ENCODE results near the gene EWSR1. TPM values are rescaled to one million over a fixed set of nuclear protein-coding genes. Genes with fewer than 3 reads are reported as not detected.

Gene EWSR1
- total and polyA plus RNA-seq, 2 experiments from 2014 or later = 391 to 427 TPM

DNA sequence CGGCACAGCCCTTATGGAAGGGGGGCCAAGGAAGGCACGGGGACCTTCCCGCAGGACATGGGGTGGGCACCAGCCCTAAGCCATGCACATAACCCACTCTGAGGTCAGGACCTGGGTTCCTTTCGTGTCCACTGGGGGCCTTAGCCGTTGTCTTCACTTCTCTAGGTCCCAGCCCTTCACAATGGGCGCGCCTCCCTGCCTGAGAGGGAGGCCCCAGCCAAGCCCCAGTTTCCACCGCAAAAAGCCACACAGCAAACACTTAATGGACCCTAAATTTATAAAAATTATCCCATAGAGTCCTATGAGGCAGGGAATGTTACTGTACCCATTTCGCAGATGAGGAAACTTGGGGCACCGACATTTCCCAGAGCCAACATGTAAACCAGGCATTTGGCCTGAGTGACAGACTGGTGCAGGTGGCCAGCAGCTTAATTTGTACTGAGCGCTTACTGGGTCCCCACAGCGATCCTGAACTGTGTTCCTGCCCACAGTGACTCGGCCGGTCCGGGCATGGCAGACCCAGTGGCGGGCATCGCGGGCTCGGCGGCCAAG is 39.6 kb downstream of the EWSR1 start (continued):
- TF ChIP-seq, protein P1, sequence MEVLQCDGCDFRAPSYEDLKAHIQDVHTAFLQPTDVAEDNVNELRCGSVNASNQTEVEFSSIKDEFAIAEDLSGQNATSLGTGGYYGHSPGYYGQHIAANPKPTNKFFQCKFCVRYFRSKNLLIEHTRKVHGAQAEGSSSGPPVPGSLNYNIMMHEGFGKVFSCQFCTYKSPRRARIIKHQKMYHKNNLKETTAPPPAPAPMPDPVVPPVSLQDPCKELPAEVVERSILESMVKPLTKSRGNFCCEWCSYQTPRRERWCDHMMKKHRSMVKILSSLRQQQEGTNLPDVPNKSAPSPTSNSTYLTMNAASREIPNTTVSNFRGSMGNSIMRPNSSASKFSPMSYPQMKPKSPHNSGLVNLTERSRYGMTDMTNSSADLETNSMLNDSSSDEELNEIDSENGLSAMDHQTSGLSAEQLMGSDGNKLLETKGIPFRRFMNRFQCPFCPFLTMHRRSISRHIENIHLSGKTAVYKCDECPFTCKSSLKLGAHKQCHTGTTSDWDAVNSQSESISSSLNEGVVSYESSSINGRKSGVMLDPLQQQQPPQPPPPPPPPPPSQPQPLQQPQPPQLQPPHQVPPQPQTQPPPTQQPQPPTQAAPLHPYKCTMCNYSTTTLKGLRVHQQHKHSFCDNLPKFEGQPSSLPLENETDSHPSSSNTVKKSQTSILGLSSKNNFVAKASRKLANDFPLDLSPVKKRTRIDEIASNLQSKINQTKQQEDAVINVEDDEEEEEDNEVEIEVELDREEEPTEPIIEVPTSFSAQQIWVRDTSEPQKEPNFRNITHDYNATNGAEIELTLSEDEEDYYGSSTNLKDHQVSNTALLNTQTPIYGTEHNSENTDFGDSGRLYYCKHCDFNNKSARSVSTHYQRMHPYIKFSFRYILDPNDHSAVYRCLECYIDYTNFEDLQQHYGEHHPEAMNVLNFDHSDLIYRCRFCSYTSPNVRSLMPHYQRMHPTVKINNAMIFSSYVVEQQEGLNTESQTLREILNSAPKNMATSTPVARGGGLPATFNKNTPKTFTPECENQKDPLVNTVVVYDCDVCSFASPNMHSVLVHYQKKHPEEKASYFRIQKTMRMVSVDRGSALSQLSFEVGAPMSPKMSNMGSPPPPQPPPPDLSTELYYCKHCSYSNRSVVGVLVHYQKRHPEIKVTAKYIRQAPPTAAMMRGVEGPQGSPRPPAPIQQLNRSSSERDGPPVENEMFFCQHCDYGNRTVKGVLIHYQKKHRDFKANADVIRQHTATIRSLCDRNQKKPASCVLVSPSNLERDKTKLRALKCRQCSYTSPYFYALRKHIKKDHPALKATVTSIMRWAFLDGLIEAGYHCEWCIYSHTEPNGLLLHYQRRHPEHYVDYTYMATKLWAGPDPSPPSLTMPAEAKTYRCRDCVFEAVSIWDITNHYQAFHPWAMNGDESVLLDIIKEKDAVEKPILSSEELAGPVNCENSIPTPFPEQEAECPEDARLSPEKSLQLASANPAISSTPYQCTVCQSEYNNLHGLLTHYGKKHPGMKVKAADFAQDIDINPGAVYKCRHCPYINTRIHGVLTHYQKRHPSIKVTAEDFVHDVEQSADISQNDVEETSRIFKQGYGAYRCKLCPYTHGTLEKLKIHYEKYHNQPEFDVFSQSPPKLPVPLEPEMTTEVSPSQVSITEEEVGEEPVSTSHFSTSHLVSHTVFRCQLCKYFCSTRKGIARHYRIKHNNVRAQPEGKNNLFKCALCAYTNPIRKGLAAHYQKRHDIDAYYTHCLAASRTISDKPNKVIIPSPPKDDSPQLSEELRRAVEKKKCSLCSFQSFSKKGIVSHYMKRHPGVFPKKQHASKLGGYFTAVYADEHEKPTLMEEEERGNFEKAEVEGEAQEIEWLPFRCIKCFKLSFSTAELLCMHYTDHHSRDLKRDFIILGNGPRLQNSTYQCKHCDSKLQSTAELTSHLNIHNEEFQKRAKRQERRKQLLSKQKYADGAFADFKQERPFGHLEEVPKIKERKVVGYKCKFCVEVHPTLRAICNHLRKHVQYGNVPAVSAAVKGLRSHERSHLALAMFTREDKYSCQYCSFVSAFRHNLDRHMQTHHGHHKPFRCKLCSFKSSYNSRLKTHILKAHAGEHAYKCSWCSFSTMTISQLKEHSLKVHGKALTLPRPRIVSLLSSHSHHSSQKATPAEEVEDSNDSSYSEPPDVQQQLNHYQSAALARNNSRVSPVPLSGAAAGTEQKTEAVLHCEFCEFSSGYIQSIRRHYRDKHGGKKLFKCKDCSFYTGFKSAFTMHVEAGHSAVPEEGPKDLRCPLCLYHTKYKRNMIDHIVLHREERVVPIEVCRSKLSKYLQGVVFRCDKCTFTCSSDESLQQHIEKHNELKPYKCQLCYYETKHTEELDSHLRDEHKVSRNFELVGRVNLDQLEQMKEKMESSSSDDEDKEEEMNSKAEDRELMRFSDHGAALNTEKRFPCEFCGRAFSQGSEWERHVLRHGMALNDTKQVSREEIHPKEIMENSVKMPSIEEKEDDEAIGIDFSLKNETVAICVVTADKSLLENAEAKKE (CRISPR knock-in tag; IDR thresholded peaks at IDR 0.05) = no peak

DNA sequence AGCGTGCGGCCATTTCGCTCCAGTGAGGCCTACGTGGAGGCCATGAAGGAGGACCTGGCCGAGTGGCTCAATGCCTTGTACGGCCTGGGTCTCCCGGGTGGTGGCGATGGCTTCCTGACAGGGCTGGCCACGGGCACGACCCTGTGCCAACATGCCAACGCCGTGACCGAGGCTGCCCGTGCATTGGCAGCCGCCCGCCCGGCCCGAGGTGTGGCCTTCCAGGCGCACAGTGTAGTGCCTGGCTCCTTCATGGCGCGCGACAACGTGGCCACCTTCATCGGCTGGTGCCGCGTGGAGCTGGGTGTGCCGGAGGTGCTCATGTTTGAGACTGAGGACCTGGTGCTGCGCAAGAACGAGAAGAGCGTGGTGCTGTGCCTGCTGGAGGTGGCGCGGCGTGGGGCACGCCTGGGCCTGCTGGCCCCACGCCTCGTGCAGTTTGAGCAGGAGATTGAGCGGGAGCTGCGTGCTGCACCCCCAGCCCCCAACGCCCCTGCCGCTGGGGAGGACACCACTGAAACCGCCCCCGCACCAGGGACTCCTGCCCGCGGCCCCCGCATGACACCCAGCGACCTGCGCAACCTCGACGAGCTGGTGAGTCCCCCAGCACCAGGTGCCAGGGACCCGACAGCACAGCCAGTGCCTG is 40.2 kb downstream of the EWSR1 start:
- Mint-ChIP-seq H3K9me3 (peaks cover under 1% of the 10 kb centered on the region; the same call in 1 of the 3 replicates), H3K4me3 (no peak overlapping the region; the same call in 2 of the 3 replicates), H3K27ac (no peak overlapping the region), H3K36me3 (ENCODE audit: low read depth) (peaks cover 2% of the 10 kb centered on the region; the same call in 1 of the 3 replicates), H3K4me1 (peaks cover 33% of the 10 kb centered on the region), H3K27me3 (ENCODE audit: insufficient read depth, low read depth, poor library complexity) (peaks cover 19% of the 10 kb centered on the region)
- DNase-seq (ENCODE audit: low spot score) = no peak
- H3K27ac ChIP-seq (ENCODE audit: low read depth) = no peak overlapping the region
- H4K20me1 ChIP-seq (replicated peaks; ENCODE audit: insufficient read depth) = no peaks in the 10 kb centered on the region
- no peak overlapping the region; the same call in 1 of the 2 replicates for H3K4me3 ChIP-seq
- ATAC-seq = no peak
- no peaks in the 10 kb centered on the region for H3K79me2 ChIP-seq (replicated peaks; ENCODE audit: insufficient read depth)
- peaks cover 7% of the 10 kb centered on the region for H3K27me3 ChIP-seq (ENCODE audit: insufficient read depth)
- H2AFZ ChIP-seq = no peak overlapping the region
- no peaks in the 10 kb centered on the region for H3K9me2 ChIP-seq (ENCODE audit: insufficient read depth)
- H3K36me3 ChIP-seq (ENCODE audit: insufficient read depth) = no peaks in the 10 kb centered on the region
- H3K4me1 ChIP-seq (ENCODE audit: insufficient read depth) = peaks cover 10% of the 10 kb centered on the region; the same call in 1 of the 2 replicates
- H3K4me2 ChIP-seq = no peak overlapping the region
- H3F3A ChIP-seq (replicated peaks; ENCODE audit: low read depth) = peaks cover 20% of the 10 kb centered on the region
- no peak for TF ChIP-seq ZNF114 (CRISPR knock-in tag; IDR thresholded peaks at IDR 0.05)
- TF ChIP-seq, protein P2, sequence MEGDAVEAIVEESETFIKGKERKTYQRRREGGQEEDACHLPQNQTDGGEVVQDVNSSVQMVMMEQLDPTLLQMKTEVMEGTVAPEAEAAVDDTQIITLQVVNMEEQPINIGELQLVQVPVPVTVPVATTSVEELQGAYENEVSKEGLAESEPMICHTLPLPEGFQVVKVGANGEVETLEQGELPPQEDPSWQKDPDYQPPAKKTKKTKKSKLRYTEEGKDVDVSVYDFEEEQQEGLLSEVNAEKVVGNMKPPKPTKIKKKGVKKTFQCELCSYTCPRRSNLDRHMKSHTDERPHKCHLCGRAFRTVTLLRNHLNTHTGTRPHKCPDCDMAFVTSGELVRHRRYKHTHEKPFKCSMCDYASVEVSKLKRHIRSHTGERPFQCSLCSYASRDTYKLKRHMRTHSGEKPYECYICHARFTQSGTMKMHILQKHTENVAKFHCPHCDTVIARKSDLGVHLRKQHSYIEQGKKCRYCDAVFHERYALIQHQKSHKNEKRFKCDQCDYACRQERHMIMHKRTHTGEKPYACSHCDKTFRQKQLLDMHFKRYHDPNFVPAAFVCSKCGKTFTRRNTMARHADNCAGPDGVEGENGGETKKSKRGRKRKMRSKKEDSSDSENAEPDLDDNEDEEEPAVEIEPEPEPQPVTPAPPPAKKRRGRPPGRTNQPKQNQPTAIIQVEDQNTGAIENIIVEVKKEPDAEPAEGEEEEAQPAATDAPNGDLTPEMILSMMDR (conservative IDR thresholded peaks at IDR 0.05; ENCODE audit: low read depth in 2 of 2) = no peak
- TF ChIP-seq JUNB (IDR thresholded peaks at IDR 0.05; ENCODE audit: unreplicated experiment) = no peak
- no peak for TF ChIP-seq STAT1 (IDR thresholded peaks at IDR 0.05; ENCODE audit: unreplicated experiment)
- no peak for TF ChIP-seq ZNF331 (CRISPR knock-in tag; IDR thresholded peaks at IDR 0.05; ENCODE audit: low read depth)
- no peak for TF ChIP-seq CREB1 (CRISPR knock-in tag; IDR thresholded peaks at IDR 0.05; ENCODE audit: low read depth)
- TF ChIP-seq, protein P3, sequence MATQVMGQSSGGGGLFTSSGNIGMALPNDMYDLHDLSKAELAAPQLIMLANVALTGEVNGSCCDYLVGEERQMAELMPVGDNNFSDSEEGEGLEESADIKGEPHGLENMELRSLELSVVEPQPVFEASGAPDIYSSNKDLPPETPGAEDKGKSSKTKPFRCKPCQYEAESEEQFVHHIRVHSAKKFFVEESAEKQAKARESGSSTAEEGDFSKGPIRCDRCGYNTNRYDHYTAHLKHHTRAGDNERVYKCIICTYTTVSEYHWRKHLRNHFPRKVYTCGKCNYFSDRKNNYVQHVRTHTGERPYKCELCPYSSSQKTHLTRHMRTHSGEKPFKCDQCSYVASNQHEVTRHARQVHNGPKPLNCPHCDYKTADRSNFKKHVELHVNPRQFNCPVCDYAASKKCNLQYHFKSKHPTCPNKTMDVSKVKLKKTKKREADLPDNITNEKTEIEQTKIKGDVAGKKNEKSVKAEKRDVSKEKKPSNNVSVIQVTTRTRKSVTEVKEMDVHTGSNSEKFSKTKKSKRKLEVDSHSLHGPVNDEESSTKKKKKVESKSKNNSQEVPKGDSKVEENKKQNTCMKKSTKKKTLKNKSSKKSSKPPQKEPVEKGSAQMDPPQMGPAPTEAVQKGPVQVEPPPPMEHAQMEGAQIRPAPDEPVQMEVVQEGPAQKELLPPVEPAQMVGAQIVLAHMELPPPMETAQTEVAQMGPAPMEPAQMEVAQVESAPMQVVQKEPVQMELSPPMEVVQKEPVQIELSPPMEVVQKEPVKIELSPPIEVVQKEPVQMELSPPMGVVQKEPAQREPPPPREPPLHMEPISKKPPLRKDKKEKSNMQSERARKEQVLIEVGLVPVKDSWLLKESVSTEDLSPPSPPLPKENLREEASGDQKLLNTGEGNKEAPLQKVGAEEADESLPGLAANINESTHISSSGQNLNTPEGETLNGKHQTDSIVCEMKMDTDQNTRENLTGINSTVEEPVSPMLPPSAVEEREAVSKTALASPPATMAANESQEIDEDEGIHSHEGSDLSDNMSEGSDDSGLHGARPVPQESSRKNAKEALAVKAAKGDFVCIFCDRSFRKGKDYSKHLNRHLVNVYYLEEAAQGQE (IDR thresholded peaks at IDR 0.05; ENCODE audit: unreplicated experiment) = no peak
- no peak for TF ChIP-seq EZH2 (IDR thresholded peaks at IDR 0.05; ENCODE audit: low read depth, unreplicated experiment)

All from GM23338 (cell line).